Measurements from ENCODE around the gene FZR1. TPM values are rescaled to one million over a fixed set of nuclear protein-coding genes. Genes with fewer than 3 reads are reported as not detected.

The FZR1 gene
- total RNA-seq, 1 experiment from 2014 or later: 51.4 TPM

DNA sequence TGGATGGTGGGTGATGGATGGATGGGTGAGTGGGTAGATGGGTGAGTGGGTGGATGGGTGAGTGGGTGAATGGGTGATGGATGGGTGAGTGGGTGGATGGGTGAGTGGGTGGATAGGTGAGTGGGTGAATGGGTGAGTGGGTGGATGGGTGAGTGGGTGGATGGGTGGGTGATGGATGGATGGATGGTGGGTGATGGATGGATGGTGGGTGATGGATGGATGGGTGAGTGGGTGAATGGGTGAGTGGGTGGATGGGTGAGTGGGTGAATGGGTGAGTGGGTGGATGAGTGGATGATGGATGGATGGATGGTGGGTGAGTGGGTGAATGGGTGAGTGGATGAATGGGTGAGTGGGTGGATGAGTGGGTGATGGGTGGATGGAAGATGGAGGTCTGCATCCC lies 28.6 kb upstream of the FZR1 start:
- Histone ChIP-seq H3K9ac (ENCODE audit: extremely low read depth, insufficient read length, low read length) (no peak overlapping the region), H3K14ac (ENCODE audit: insufficient read depth, low read length) (no peak overlapping the region), H3K9me3 (ENCODE audit: control insufficient read depth, low read depth, low read length) (no peaks in the 10 kb centered on the region), H2AK5ac (ENCODE audit: insufficient read length, low read length) (no peak overlapping the region), H2BK5ac (ENCODE audit: insufficient read length, low read length) (no peak overlapping the region), H3K23me2 (ENCODE audit: insufficient read length, low read depth, low read length, poor library complexity, severe bottlenecking) (peaks cover 4% of the 10 kb centered on the region), H4K5ac (ENCODE audit: insufficient read length, low read depth, low read length) (no peak overlapping the region), H3T11ph (ENCODE audit: low read length) (no peak overlapping the region), H2AFZ (ENCODE audit: low read length) (no peak overlapping the region), H3K79me2 (ENCODE audit: insufficient read depth, low read length) (no peaks in the 10 kb centered on the region), H4K91ac (ENCODE audit: insufficient read length, low read depth, low read length) (no peak overlapping the region), H3K56ac (ENCODE audit: insufficient read length, low read depth, low read length) (no peak overlapping the region), H2BK15ac (ENCODE audit: low read depth, low read length) (no peak overlapping the region), H3K4me1 (ENCODE audit: insufficient read depth, low read length) (no peaks in the 10 kb centered on the region), H3K79me1 (ENCODE audit: insufficient read depth, low read depth, low read length, poor library complexity, severe bottlenecking) (no peaks in the 10 kb centered on the region), H3K4me2 (ENCODE audit: insufficient read depth, insufficient read length, low read length) (no peak overlapping the region), H3K4ac (ENCODE audit: low read depth, low read length) (no peak overlapping the region), H2BK12ac (ENCODE audit: insufficient read length, low read depth, low read length) (no peak overlapping the region), H3K27me3 (ENCODE audit: insufficient read depth, low read length) (no peaks in the 10 kb centered on the region), H3K23ac (ENCODE audit: insufficient read length, low read depth, low read length) (no peak overlapping the region), H2BK120ac (ENCODE audit: low read depth, low read length, poor library complexity, severe bottlenecking) (no peak overlapping the region), H4K20me1 (ENCODE audit: control insufficient read depth, insufficient read depth, insufficient read length) (no peaks in the 10 kb centered on the region), H3K27ac (ENCODE audit: insufficient read length, low read depth, low read length) (no peak overlapping the region), H2BK20ac (ENCODE audit: low read depth, low read length, poor library complexity, severe bottlenecking) (no peak overlapping the region), H3K18ac (ENCODE audit: insufficient read length, low read depth, low read length) (no peak overlapping the region), H4K8ac (replicated peaks; ENCODE audit: insufficient read length, low read depth, low read length) (no peak overlapping the region)
- Mint-ChIP-seq H3K36me3 (ENCODE audit: insufficient read depth in 1 of 3, low read depth in 3 of 3) (no peaks in the 10 kb centered on the region; a peak in 1 of 7 replicates), H3K9me3 (0 out of 5 replicates have a peak, but pooled peaks cover 0 to 8% of the 10 kb centered on the region in 2 experiments), H3K4me1 (peaks cover 8 to 23% of the 10 kb centered on the region in 2 experiments), H3K27me3 (ENCODE audit: low read depth) (peaks cover 7% of the 10 kb centered on the region), H3K4me3 (no peak overlapping the region), H3K27ac (no peak overlapping the region)
- no peak for DNase-seq
- TF ChIP-seq, protein P1, sequence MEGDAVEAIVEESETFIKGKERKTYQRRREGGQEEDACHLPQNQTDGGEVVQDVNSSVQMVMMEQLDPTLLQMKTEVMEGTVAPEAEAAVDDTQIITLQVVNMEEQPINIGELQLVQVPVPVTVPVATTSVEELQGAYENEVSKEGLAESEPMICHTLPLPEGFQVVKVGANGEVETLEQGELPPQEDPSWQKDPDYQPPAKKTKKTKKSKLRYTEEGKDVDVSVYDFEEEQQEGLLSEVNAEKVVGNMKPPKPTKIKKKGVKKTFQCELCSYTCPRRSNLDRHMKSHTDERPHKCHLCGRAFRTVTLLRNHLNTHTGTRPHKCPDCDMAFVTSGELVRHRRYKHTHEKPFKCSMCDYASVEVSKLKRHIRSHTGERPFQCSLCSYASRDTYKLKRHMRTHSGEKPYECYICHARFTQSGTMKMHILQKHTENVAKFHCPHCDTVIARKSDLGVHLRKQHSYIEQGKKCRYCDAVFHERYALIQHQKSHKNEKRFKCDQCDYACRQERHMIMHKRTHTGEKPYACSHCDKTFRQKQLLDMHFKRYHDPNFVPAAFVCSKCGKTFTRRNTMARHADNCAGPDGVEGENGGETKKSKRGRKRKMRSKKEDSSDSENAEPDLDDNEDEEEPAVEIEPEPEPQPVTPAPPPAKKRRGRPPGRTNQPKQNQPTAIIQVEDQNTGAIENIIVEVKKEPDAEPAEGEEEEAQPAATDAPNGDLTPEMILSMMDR (conservative IDR thresholded peaks at IDR 0.05): no peak

All from H9 (cell line).